ENCODE data around the gene AP1AR.

DNA sequence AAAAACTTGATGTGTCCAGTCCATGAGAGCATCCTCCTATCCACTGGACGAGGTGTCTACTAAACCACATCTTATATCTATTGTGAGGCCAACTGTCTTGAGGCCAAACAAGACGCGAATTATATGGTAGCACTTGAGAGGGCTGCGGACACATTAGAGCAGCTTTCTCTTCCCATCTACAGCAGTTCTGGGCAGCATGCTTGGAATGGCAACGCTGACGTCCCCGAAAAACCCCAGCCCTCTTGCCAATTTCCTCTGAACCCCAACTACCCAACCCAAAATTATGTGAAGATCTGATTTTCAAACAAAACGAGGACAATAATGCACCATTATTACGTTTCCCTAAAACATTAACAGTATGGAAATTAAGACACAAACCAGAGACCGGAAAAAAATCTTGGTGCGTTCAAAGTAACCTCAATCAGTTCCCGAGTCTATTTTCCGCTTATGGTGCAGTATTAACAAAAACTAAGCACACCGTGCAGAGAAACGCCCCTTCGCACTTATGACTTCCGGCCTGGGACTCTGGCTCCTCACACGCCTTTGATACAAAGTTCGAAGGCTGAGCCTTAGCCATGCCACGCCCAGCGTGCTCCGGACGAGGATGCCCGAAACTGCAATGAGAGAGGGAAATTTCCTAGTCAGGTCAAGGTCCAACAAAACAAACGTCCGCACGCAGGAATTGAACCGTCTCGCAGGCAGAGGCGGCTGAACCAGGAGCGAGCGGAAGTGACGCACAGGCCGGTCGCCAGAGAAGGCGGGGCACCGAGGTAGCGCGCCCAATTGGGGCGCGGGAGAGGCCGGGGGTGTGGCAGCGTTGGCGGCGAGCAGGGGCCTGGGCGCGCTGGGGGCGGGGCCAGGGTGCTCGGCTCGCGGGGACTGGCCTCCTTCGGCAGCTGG, 458 bp upstream of the AP1AR start:
- TF ChIP-seq CTCF (conservative IDR thresholded peaks at IDR 0.05; ENCODE audit: low read length) = no peak
- no peak for TF ChIP-seq EZH2phosphoT487 (IDR thresholded peaks at IDR 0.05; ENCODE audit: borderline replicate concordance, low read depth, low read length)

Measured in OCI-LY7 (cell line).